ENCODE data around the gene MYH15.

GRCh38 chr3:108388136-108389132 is 122.0 kb downstream of the MYH15 start:
- TF ChIP-seq GABPA (IDR thresholded peaks at IDR 0.05; ENCODE audit: borderline replicate concordance, insufficient read depth, low read length) (no peak), JUND (IDR thresholded peaks at IDR 0.05; ENCODE audit: low read length) (no peak), JUN (IDR thresholded peaks at IDR 0.05; ENCODE audit: low read depth, low read length) (no peak), SAP30 (IDR thresholded peaks at IDR 0.05; ENCODE audit: insufficient read depth, insufficient replicate concordance, low read length) (no peak), CEBPB (IDR thresholded peaks at IDR 0.05; ENCODE audit: low read depth, low read length) (0 out of 2 replicates have a peak, but pooled peaks have one; percentile 56), SP1 (IDR thresholded peaks at IDR 0.05; ENCODE audit: low read depth, low read length) (no peak), POLR2AphosphoS5 (IDR thresholded peaks at IDR 0.05; ENCODE audit: low read depth, low read length) (no peak), NRF1 (IDR thresholded peaks at IDR 0.05; ENCODE audit: low read depth, low read length) (no peak), SIN3A (conservative IDR thresholded peaks at IDR 0.05 in 1 of 2, IDR thresholded peaks at IDR 0.05 in 1 of 2; ENCODE audit: low read depth in 1 of 2, low read length in 2 of 2) (no peak), EP300 (IDR thresholded peaks at IDR 0.05; ENCODE audit: borderline replicate concordance in 1 of 2, low read depth in 2 of 2, low read length in 2 of 2) (no peak)
- TF ChIP-seq, protein P1, sequence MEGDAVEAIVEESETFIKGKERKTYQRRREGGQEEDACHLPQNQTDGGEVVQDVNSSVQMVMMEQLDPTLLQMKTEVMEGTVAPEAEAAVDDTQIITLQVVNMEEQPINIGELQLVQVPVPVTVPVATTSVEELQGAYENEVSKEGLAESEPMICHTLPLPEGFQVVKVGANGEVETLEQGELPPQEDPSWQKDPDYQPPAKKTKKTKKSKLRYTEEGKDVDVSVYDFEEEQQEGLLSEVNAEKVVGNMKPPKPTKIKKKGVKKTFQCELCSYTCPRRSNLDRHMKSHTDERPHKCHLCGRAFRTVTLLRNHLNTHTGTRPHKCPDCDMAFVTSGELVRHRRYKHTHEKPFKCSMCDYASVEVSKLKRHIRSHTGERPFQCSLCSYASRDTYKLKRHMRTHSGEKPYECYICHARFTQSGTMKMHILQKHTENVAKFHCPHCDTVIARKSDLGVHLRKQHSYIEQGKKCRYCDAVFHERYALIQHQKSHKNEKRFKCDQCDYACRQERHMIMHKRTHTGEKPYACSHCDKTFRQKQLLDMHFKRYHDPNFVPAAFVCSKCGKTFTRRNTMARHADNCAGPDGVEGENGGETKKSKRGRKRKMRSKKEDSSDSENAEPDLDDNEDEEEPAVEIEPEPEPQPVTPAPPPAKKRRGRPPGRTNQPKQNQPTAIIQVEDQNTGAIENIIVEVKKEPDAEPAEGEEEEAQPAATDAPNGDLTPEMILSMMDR (IDR thresholded peaks at IDR 0.05; ENCODE audit: control extremely low read depth in 1 of 3, insufficient read depth in 1 of 3, low read depth in 1 of 3, low read length in 3 of 3): no peak
